ENCODE data around the gene SEPTIN8.

Gene SEPTIN8

GRCh38 chr5:132775476-132775961, 1.5 kb downstream of the SEPTIN8 start:
- no peaks in the 10 kb centered on the region for H3K9me3 ChIP-seq (ENCODE audit: control insufficient read depth, insufficient read depth, low read depth, low read length)
- TF ChIP-seq ZNF561 (tag by site-specific recombination; IDR thresholded peaks at IDR 0.05; ENCODE audit: borderline replicate concordance) (no peak), SCRT1 (tag by site-specific recombination; IDR thresholded peaks at IDR 0.05; ENCODE audit: borderline replicate concordance) (no peak), ZNF658 (tag by site-specific recombination; IDR thresholded peaks at IDR 0.05) (no peak), REST (tag by site-specific recombination; IDR thresholded peaks at IDR 0.05) (no peak), ZNF239 (tag by site-specific recombination; IDR thresholded peaks at IDR 0.05) (no peak), ZNF747 (tag by site-specific recombination; IDR thresholded peaks at IDR 0.05) (no peak)
- H3K4me3 ChIP-seq (ENCODE audit: low read depth, low read length) = peak overlapping the region; percentile 70
- no peaks in the 10 kb centered on the region for H3K4me1 ChIP-seq (ENCODE audit: control insufficient read depth, insufficient read depth, low read length)
- ChIA-PET CTCF (interaction anchor here (0.7 to 1.0 kb wide), 4 partner anchors 21 to 45 kb away, joined by 3 read pairs; no protein-coding TSS in a partner anchor), POLR2A (interaction anchor here (0.8 to 2.0 kb wide), 10 partner anchors 10 to 59 kb away, joined by 3 to 9 read pairs (median 4); partner anchors contain the start of gene KIF3A)
- no peak overlapping the region for H3K27ac ChIP-seq (ENCODE audit: extremely low read depth, low read depth, low read length)
- peaks cover 0 to 5% of the 10 kb centered on the region in 2 experiments; a peak in 1 of 3 replicates for H3K36me3 ChIP-seq (ENCODE audit: control insufficient read depth in 2 of 2, insufficient read depth in 1 of 2, low read length in 2 of 2)

GRCh38 chr5:132774896-132775295, 2.1 kb downstream of the SEPTIN8 start:
- H3K9me3 ChIP-seq (ENCODE audit: control insufficient read depth, insufficient read depth, low read depth, low read length) = no peaks in the 10 kb centered on the region
- no peak overlapping the region for H3K27ac ChIP-seq (ENCODE audit: extremely low read depth, low read depth, low read length)
- peaks cover 0 to 5% of the 10 kb centered on the region in 2 experiments; a peak in 1 of 3 replicates for H3K36me3 ChIP-seq (ENCODE audit: control insufficient read depth in 2 of 2, insufficient read depth in 1 of 2, low read length in 2 of 2)
- H3K4me1 ChIP-seq (ENCODE audit: control insufficient read depth, insufficient read depth, low read length) = no peaks in the 10 kb centered on the region
- TF ChIP-seq ZNF585B (tag by site-specific recombination; IDR thresholded peaks at IDR 0.05) (no peak), KLF1 (tag by site-specific recombination; IDR thresholded peaks at IDR 0.05) (peak; percentile 71)
- POLR2A ChIA-PET = interaction anchor here (1.3 to 2.0 kb wide), 6 partner anchors 9 to 59 kb away, joined by 3 to 9 read pairs (median 4); partner anchors contain the start of gene KIF3A
- H3K4me3 ChIP-seq (ENCODE audit: low read depth, low read length) = no peak overlapping the region
- CTCF ChIA-PET = no interaction called here

- CTCF ChIA-PET = no interaction called here
- POLR2A ChIA-PET = interaction anchor here (1.1 to 2.0 kb wide), 2 partner anchors 9 to 19 kb away, joined by 3 to 6 read pairs; no protein-coding TSS in a partner anchor
- TF ChIP-seq ZNF335 (tag by site-specific recombination; conservative IDR thresholded peaks at IDR 0.05) (no peak), ZNF155 (tag by site-specific recombination; IDR thresholded peaks at IDR 0.05) (no peak), ZFHX2 (tag by site-specific recombination; conservative IDR thresholded peaks at IDR 0.05) (0 out of 2 replicates have a peak, but pooled peaks have one; percentile 6), ZNF140 (tag by site-specific recombination; IDR thresholded peaks at IDR 0.05) (no peak), ZNF549 (tag by site-specific recombination; IDR thresholded peaks at IDR 0.05) (no peak)
Measured at GRCh38 chr5:132774406-132774805, 2.6 kb downstream of the SEPTIN8 start.

GRCh38 chr5:132773601-132774355, 3.3 kb downstream of the SEPTIN8 start:
- CTCF ChIA-PET = no interaction called here
- POLR2A ChIA-PET = interaction anchor here (1.1 to 2.1 kb wide), 2 partner anchors 18 to 36 kb away, joined by 3 to 6 read pairs; partner anchors contain the start of gene KIF3A
- H3K4me1 ChIP-seq (ENCODE audit: control insufficient read depth, insufficient read depth, low read length) = no peaks in the 10 kb centered on the region
- no peaks in the 10 kb centered on the region for H3K9me3 ChIP-seq (ENCODE audit: control insufficient read depth, insufficient read depth, low read depth, low read length)
- peaks cover 0 to 5% of the 10 kb centered on the region in 2 experiments; a peak in 1 of 3 replicates for H3K36me3 ChIP-seq (ENCODE audit: control insufficient read depth in 2 of 2, insufficient read depth in 1 of 2, low read length in 2 of 2)
- H3K27ac ChIP-seq (ENCODE audit: extremely low read depth, low read depth, low read length) = no peak overlapping the region
- no peak overlapping the region for H3K4me3 ChIP-seq (ENCODE audit: low read depth, low read length)
- TF ChIP-seq ZBTB6 (tag by site-specific recombination; IDR thresholded peaks at IDR 0.05) = no peak
- no peak for TF ChIP-seq ZNF639 (tag by site-specific recombination; IDR thresholded peaks at IDR 0.05)

More at GRCh38 chr5:132774406-132774805, 2.6 kb downstream of the SEPTIN8 start:
- Histone ChIP-seq H3K27ac (ENCODE audit: extremely low read depth, low read depth, low read length) (no peak overlapping the region), H3K9me3 (ENCODE audit: control insufficient read depth, insufficient read depth, low read depth, low read length) (no peaks in the 10 kb centered on the region), H3K4me3 (ENCODE audit: low read depth, low read length) (no peak overlapping the region), H3K36me3 (ENCODE audit: control insufficient read depth in 2 of 2, insufficient read depth in 1 of 2, low read length in 2 of 2) (peaks cover 0 to 5% of the 10 kb centered on the region in 2 experiments; a peak in 1 of 3 replicates), H3K4me1 (ENCODE audit: control insufficient read depth, insufficient read depth, low read length) (no peaks in the 10 kb centered on the region)
